GM21515 (cell line): ENCODE results near the gene LUC7L2.
"Not testable (repeated sequence)": the region's sequence is repeated elsewhere in the genome, so short reads cannot be mapped to it uniquely, and the experiment has no call there.

ENCODE experiments used
- ATAC-seq: cut with Tn5 transposase; IDR thresholded peaks from one replicate; pipeline ENCODE4 v1.9.1; 2021; ENCODE audit not compliant: unreplicated experiment

Gene LUC7L2

DNA sequence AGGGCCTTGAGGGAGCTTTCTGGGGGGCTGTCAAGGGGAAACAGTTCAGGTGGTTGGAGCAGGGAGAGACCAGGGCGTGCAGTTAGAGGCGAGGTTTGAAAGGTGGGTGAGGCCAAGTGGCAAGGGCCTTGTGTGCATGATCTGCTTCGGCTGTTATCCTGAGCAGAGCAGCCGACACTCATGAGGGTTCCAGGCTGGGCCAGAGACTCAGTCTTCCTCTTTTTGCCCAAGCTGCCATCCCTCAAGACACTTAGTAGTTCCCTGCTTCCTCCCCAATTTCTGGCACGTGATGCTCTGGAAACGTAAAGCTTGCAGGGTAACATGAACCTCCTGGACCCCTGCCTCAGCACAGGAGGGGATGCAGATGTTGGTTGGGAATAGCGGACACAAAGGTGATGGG is 79.7 kb downstream of the LUC7L2 start:
- ATAC-seq = no peak

- ATAC-seq = no peak
These were observed 82.3 kb downstream of the LUC7L2 start for GRCh38 chr7:139441961-139442360.

GRCh38 chr7:139446051-139446890 is 86.6 kb downstream of the LUC7L2 start:
- ATAC-seq = no peak

- ATAC-seq = no peak
These were observed 91.2 kb downstream of the LUC7L2 start for GRCh38 chr7:139450851-139451250.

DNA sequence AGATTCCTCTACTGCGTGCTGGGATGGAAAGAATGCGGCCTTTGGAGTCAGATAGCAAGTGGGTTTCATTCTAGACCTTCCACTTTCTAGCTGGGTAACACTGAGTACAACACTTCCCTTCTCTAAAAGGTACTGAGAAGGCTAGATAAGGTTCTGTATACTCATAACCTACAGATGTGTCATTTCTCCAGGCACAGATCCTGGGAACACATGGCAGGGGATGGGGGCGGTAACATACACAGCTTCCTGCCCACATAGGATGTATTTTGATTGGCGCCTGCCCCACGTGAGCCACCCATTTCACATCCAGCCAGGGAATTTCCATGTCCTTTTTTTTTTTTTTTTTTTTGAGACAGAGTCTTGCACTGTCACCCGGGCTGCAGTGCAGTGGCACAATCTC is 91.9 kb downstream of the LUC7L2 start:
- ATAC-seq = no peak

DNA sequence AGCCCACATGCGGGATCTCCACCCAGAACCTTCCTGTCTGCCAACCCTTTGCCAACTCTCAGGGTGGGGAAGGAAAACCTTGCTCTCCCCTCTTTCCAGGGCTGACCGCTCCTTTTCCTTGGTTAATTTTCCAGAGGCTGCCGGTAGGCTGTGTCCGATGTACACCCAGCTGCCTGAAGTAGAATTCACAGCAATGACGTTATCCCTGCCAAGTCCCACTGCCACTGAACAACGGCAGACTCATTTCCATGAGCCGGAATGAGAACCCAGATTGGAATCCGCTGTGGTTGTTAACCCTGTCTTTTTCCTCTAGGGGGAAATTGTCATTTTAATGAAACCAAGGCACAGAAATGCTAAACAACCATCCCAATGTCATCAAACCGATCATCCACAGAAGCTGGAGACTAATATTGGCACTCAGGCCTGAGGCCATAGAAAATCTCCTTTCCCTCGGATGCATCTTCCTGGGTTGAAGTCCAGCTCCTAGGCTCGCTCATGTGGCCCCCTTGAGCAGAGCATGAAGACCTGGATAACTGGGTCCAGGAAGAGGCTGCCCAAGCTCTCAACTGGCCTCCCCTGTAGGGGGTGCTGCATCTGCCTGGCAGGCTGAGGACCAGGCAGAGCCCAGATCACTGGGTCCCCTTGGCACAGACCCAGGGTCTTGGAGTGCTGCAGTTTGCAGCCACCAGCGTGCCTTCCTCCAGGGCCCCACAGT is 93.4 kb downstream of the LUC7L2 start:
- ATAC-seq = no peak

DNA sequence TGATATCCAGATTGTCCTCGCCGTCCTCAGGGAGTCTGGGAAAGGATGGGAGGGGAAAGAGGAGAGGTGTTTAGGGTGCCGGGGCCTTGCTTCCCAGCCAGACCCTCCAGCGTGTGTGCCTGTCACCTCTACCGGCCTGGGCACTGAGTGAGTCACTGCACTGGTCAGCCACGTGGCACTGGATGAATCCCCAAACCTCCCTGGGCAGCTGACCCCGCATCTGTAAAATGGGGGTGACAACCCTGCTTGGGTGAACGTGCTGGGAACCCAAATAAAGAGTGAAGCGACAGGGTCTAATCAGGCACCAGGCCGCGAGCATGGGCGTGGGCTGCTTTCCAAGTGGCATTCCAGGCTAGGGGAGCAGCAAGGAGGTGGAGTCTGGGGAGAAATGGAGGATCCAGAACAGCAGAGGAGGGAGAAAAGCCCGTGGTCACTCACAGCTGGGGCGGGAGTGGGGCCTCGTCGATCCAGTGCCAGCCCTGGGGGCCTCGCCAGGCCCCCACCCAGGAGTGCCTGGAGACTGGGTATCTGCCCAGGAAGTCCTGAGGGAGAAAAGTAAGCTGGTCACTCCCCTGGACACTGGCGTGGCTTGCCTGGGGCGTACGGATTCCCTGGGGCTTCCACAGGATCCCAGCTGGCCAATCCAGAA is 94.1 kb downstream of the LUC7L2 start:
- no peak for ATAC-seq

DNA sequence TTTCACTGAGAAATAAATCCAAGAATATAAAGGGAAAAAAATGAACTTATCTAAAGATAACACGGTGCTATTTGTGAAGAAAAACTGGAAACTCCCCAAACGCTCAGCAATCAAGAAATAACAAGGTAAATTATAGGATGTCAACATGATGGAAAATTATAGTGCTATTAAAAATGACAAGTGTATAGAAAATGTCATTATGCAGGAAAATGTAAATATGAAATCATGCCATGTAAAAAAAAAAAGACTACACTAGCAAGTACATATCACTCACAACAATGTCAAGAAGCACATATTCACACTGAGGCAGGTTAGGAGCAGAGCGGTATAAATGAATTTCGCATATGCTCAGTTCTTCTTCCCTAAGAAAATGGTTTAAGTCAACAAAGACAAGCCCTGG is 96.1 kb downstream of the LUC7L2 start:
- ATAC-seq = no peak

DNA sequence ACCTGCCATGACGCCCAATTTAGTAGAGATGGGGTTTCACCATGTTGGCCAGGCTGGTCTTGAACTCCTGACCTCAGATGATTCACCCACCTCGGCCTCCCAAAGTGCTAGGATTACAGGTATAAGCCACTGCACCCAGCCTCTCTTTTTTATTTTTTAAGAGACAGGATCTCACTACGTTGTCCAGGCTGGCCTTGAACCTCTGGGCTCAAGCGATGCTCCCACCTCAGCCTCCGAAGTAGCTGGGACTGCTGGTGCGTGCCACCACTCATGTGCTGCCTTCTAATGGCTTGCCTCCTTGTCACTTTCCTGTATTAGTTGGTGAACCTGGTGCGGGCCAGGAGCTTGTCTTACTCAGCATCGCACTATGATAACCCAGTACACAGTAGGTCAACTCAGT is 96.8 kb downstream of the LUC7L2 start:
- no peak for ATAC-seq

DNA sequence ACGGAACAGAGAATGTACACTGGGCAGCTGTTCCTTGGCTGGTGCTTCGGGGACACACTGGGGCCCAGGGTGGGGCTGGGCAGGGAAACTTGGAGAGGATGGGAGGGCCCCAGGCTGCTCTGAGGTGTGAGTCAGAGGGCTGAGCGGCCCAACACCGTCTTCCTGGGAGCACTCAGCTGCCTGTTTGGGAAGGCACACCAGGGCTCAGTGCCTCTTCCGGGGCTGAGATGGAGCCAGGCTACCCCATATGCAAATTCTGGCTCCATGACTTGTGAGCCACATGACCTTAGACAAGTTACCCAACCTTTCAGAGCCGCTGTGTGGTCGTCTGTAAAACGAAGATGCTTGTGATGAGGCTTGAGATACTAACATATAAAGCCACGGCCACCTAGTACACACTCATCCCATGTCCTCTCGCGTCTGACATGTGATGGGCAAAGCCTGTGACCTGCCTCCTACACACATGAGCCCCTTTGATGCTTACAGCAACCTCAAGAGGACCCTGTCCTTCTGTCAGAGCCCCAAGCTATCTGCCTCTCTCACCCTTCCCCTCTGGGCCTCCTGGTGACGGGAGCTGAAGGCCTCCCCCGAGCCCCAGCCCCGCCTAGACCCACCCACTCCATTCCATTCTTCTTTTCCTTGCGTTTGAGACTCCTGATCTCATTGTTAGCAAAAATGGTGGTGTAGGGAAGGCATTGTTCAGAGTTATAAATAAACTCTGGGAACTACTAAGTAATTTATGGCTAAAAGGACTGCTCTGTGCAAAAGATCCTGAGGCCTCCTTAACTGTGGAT is 97.7 kb downstream of the LUC7L2 start:
- no peak for ATAC-seq

DNA sequence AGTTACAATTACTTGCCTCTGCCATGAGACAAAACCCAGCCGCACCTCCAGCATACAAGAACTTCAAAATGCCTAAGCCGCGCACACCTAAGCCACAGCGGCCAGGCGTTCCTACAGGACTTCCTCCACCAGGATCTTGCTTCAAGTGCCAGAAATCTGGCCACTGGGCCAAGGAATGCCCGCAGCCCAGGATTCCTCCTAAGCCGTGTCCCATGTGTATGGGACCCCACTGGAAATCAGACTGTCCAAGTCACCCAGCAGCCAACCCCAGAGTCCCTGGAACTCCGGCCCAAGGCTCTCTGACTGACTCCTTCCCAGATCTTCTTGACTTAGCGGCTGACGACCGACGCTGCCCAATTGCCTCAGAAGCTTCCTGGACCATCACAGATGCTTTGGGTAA is 103.7 kb downstream of the LUC7L2 start:
- not testable (repeated sequence) for ATAC-seq

- ATAC-seq = not testable (repeated sequence)
These were observed 104.8 kb downstream of the LUC7L2 start for GRCh38 chr7:139464511-139464910.

GRCh38 chr7:139465072-139465471 is 105.4 kb downstream of the LUC7L2 start:
- not testable (repeated sequence) for ATAC-seq

DNA sequence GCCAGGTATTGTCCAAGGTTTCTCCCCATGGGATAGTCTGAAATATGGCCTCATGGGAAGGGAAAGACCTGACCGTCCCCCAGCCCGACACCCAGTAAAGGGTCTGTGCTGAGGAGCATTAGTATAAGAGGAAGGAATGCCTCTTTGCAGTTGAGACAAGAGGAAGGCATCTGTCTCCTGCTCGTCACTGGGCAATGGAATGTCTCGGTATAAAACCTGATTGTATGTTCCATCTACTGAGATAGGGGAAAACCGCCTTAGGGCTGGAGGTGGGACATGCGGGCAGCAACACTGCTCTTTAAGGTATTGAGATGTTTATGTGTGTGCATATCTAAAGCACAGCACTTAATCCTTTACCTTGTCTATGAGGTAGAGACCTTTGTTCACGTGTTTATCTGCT is 108.0 kb downstream of the LUC7L2 start:
- ATAC-seq = not testable (repeated sequence)

DNA sequence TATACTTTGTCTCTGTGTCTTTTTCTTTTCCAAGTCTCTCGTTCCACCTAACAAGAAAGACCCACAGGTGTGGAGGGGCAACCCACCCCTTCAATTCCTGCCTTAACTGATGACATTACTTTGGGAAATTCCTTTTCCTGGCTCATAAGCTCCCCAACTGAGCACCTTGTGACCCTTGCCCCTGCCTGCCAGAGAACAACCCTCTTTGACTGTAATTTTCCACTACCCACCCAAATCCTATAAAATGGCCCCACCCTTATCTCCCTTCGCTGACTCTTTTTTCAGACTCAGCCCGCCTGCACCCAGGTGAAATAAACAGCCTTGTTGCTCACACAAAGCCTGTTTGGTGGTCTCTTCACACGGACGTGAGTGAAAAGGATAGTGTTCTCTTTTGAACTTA is 108.6 kb downstream of the LUC7L2 start:
- ATAC-seq = not testable (repeated sequence)

DNA sequence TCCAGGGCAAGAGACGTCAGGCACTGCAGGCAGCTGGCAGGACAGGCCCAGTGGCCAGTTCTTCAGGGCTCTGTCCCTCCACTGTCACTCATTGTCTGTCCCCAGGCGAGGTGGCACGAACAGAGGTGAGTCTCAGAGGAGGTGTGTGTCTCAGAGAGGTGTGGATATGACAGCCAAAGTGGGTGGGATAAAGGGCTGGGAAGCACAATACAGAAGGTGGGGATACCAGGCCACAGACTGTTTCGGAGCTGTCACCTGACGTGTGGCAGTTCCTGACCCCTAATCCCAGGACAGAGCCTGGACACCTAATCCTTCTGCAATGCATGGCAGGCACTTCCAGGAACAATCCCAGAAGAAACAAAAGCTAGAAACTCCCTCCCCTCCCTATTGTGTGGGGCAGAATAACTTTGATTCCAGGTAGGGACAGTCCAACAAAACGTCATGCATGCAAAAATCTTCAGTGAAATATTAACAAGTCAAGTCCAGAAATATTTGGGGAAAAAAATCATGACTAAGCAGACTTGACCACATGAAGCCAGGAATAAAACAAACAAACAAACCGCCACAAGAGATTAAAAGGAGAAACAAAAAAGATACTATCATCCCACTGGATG is 112.2 kb downstream of the LUC7L2 start:
- ATAC-seq = no peak
